Cortex of kidney (tissue), 1 donor: ENCODE data around the gene SFI1.
"Not testable (repeated sequence)": the region's sequence is repeated elsewhere in the genome, so short reads cannot be mapped to it uniquely, and the experiment has no call there.

Experiments
- DNase-seq: peaks from one replicate; lab custom pipeline; 2025; lab: John Stamatoyannopoulos, UW

Gene SFI1

GRCh38 chr22:31635638-31636306 is 139.4 kb downstream of the SFI1 start:
- DNase-seq: no peak

- no peak for DNase-seq
Measured at GRCh38 chr22:31637447-31637890, 141.1 kb downstream of the SFI1 start.

GRCh38 chr22:31637891-31638618 is 141.7 kb downstream of the SFI1 start:
- no peak for DNase-seq

GRCh38 chr22:31639436-31640039 is 143.2 kb downstream of the SFI1 start:
- no peak for DNase-seq

GRCh38 chr22:31646186-31647019 is 150.1 kb downstream of the SFI1 start:
- DNase-seq: no peak

- no peak for DNase-seq
Measured at GRCh38 chr22:31647066-31647465, 150.7 kb downstream of the SFI1 start.

- no peak for DNase-seq
Measured at GRCh38 chr22:31647523-31648320, 151.4 kb downstream of the SFI1 start.

GRCh38 chr22:31650391-31650790 is 154.1 kb downstream of the SFI1 start:
- no peak for DNase-seq

GRCh38 chr22:31651664-31652063 is 155.3 kb downstream of the SFI1 start:
- no peak for DNase-seq

- no peak for DNase-seq
Measured at GRCh38 chr22:31652088-31652487, 155.8 kb downstream of the SFI1 start.

- DNase-seq: no peak
Measured at GRCh38 chr22:31652911-31653684, 156.8 kb downstream of the SFI1 start.

GRCh38 chr22:31653944-31654343 is 157.6 kb downstream of the SFI1 start:
- no peak for DNase-seq

GRCh38 chr22:31654408-31654807 is 158.1 kb downstream of the SFI1 start:
- no peak for DNase-seq

GRCh38 chr22:31659246-31659645 is 162.9 kb downstream of the SFI1 start:
- no peak for DNase-seq

- DNase-seq: not testable (repeated sequence)
Measured at GRCh38 chr22:31660860-31661341, 164.6 kb downstream of the SFI1 start.

- peak; percentile 49 for DNase-seq
Measured at GRCh38 chr22:31661851-31662667, 165.7 kb downstream of the SFI1 start, which contains the start of gene PISD. Gene PISD (minus strand): TSS chr22:31662215. CDS start chr22:31662208, 7 bp downstream.

GRCh38 chr22:31662668-31663037 is 166.3 kb downstream of the SFI1 start:
- DNase-seq: no peak
